NCI-H1694 treated with DMSO at 0.1 percent for 48 hours (cell line): ENCODE results near the gene ZNF638.
"Not testable (repeated sequence)": the region's sequence is repeated elsewhere in the genome, so short reads cannot be mapped to it uniquely, and the experiment has no call there.

ENCODE experiments used
- DNase-seq: peaks from one replicate; lab custom pipeline; 2025; lab: John Stamatoyannopoulos, UW

ZNF638 gene

DNA sequence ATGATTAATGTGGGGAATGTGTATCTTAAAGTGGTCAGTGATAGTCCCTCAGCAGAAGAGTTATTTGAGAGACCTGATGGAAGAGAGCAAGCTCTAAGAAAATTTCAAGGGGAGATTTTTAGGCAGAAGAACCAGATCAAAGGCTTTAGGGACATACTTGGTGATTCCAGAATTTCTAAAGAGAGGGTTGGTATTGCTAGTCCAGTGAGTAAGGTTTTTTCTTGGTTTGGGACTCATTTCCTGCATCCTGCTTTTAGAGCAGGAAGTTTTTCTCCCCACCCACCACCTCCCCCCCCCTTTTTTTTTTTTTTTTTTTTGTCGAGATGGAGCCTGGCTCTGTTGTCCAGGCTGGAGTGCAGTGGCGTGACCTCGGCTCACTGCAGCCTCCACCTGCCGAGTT is 79.1 kb downstream of the ZNF638 start:
- no peak for DNase-seq

DNA sequence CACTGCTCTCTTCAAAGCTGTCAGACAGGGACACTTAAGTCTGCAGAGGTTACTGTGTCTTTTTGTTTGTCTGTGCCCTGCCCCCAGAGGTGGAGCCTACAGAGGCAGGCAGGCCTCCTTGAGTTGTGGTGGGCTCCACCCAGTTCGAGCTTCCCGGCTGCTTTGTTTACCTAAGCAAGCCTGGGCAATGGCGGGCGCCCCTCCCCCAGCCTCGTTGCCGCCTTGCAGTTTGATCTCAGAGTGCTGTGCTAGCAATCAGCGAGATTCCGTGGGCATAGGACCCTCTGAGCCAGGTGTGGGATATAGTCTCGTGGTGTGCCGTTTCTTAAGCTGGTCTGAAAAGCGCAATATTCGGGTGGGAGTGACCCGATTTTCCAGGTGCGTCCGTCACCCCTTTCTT is 85.3 kb downstream of the ZNF638 start:
- DNase-seq, result not testable (repeated sequence)

DNA sequence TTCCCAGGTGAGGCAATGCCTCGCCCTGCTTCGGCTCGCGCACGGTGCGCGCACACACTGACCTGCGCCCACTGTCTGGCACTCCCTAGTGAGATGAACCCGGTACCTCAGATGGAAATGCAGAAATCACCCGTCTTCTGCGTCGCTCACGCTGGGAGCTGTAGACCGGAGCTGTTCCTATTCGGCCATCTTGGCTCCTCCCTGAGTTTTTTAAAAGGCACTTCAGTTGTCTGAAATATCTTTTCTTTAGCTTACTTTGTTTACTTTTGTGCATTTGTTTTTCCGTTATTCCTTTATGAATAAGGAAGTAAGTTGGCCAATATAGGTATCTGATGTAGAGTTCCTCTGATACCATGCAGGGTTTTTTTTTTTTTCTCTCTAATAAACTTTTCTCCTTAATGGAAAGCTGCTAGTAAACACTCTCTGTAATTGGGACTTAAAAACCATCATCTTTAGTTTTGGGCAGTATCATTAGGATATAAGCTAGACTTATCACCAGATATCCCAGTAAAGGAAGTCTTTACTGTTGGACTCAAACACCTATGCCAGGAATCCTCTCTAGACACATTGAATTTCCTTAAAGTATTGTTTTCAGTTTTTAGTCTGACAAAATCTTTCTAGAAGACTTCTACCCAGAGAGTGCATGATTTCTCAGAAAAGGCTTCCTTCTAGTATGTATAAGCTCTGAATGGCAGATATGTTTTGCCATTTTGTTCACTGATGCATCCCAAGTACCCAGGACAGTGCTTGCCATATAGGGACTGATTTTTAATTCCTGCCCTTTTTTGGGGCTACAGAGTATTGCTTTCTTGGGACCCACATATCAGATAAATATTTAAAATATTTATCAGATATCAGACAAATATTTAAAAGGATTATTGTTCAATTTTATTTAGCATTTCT is 86.0 kb downstream of the ZNF638 start:
- no peak for DNase-seq

DNA sequence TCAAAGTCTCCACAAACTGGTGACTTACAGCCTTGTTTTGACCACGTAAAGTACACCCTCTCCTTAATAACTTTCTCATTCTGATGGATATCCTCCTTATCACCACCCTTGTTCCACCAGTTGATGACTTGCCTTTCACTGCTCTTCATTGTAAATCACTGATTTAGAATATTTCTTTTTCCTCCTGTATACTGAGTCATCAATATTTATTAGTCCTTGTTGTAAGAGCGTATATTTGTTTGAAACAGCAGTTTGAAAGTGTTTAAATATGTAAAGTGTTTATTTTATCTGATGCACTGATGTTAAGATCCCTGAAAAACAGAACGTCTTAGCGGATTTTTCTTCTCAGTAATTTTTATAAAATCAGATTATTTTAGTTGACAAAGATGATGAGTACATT is 87.6 kb downstream of the ZNF638 start:
- DNase-seq, result no peak

DNA sequence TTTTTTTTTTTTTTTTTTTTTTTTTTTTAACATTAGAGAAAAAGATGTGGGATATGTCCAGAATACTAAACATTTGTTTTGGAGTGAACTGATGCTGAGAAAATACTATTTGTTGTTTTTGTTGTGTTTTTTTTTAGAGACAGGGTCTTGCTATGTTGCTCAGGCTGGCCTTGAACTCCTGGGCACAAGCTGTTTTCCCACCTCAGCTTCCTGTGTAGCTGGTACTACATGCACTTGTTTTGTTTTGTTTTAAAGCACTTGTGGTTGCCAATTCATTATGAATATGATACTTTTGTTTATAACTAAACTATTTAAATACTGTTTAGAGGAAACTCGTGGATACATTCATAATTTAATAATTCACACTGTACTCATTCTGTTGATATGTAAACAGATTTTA is 88.4 kb downstream of the ZNF638 start:
- no peak for DNase-seq

DNA sequence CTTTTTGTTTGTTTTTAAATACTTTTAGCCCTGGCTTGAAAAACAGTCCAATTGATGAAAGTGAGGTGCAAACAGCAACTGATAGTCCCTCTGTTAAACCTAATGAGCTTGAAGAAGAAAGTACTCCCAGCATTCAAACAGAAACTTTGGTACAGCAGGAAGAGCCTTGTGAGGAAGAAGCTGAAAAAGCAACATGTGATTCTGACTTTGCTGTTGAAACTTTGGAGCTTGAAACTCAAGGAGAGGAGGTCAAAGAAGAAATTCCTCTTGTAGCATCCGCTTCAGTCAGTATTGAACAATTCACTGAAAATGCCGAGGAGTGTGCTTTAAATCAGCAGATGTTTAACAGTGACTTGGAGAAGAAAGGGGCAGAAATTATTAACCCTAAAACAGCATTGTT is 91.2 kb downstream of the ZNF638 start:
- DNase-seq, result no peak

DNA sequence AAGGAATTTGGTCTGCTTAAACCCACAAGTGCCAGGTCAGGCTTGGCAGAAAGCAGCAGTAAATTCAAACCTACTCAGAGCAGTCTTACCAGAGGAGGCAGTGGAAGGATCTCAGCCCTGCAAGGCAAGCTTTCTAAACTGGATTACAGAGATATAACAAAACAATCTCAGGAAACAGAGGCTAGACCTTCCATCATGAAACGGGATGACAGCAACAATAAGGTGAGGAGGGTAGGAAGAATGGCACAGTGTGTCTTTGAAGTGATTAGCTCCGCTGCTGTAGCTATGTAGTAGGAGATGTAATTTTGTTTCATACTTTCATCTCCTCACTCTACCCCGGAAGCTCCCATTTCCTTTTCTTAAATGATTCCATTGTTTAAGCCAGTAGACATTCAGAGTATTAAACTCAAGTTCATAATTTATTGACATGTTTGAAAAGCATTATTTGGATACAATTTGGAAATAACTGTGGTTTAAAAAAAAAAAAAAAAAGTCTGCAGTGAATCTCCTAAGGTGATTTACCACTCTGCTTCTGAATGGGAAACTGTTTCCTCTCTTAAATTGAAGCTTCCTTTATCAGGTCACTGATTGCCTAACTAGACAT is 92.3 kb downstream of the ZNF638 start:
- no peak for DNase-seq

DNA sequence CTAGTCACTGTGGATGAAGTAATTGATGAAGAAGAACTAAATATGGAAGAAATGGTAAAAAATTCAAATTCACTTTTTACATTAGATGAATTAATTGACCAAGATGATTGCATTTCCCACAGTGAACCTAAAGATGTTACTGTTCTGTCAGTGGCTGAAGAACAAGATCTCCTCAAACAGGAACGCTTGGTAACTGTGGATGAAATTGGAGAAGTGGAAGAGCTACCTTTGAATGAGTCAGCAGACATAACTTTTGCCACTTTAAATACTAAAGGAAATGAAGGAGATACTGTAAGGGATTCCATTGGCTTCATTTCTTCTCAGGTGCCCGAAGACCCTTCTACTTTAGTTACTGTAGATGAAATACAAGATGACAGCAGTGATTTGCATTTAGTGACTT is 95.1 kb downstream of the ZNF638 start:
- DNase-seq, result no peak

DNA sequence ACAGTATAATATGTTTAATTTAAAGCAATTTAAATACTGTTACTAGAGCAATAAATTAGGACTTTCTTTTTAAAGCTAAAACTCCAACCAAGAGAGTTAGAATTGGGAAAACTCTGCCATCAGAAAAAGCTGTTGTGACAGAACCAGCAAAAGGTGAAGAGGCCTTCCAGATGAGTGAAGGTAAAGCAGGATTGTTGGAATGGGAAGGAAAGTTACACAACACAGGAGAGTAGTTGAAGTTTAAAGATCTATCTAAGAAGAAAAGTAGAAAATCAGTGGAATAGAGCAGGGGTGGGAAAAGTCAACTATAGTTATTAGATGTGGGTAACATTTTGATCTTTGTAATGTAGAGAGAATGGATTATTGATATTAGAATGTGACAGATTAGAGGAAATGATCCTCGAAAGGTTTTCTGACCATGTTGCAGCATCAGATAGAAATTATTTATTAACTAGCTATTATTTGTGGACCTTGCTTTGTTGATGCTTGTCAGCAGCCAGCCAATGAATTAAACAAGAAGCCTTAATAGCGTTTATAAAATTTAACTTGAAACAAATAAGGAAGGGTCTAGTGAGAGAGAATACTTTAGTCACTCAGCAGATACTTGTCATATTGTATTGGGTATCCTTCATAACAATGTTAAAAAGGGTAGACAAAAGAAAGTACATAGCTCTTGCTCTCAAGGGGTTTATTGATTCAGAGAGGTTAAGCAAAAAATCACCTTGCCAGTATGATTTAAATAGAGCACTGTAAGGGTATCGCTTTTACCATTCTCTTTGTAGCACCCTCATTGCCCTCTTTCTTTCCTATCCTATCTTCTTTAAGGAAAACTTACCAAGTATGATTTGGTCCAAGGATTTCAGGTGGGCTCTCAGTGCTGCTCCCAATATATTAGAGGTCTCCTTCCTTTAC is 97.1 kb downstream of the ZNF638 start:
- no peak for DNase-seq

DNA sequence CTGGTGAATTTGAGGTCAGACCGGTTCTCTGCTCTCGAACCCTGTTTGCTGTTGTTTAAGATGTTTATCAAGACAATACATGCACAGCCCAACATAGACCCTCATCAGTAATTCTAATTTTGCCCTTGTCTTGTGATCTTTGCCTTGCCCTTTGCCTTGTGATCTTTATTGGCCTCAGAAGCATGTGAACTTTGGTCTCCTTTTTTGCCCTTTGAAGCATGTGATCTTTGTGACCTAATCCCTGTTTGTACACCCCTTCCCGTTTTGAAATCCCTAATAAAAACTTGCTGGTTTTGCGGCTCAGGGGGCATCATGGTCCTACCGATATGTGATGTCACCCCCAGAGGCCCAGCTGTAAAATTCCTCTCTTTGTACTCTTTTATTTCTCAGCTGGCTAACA is 113.6 kb downstream of the ZNF638 start:
- DNase-seq, result not testable (repeated sequence)

DNA sequence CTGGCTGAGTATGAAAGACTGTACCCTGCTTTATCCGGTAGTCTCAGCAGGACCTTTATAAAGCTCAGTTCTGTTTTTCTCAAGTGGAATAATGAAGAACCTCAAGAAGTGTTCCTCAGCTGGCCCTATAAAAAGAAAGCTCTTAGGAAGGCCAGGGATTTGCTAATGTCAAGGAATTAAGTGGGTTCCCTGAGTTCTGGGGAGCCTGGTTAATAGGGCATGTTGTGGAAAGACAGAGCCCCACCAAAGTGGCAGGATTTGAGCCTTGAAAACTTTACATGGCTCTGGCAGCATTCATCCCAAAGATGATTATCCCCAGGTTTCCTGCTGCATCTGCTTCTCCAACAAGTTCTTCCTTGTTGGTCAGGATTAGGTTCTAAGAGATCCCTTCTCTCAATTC is 114.9 kb downstream of the ZNF638 start:
- no peak for DNase-seq

DNA sequence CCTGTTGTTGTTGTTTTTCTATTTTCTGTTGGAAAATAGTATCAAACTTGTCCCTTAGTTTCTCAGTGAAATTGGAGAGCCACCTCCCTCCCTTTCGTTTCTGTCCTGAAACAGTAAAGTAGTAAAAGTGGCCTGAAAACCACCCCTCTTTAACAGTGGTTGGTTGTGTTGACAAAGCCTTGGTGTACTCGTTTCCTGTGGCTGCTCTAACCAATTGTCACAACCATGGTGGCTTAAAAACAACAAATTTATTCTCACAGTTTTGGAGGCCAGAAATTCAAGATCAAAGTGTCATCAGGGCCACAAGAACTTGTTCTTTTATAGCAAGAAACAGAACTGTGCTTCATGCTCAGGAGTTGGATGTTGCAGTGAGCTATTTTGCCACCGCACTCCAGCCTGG is 117.8 kb downstream of the ZNF638 start:
- DNase-seq, result no peak

DNA sequence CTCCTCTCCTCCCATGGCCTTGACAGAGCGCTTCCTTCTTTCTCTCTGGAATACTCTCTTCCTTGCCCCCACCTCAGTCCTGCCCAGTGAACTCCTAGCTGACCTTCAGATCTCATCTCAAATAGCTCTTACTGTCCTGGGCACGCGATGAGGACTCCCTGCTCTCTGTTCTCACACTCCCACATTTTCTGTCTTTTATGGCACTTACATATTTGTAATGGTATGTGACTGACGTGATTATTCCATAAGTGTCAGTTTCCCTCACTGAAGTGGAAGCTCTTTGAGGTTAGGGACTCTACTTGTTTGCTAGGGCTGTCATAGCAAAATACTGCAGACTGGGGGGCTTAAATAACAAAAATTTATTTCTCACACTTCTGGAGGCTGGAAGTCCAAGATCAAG is 120.1 kb downstream of the ZNF638 start:
- no peak for DNase-seq

DNA sequence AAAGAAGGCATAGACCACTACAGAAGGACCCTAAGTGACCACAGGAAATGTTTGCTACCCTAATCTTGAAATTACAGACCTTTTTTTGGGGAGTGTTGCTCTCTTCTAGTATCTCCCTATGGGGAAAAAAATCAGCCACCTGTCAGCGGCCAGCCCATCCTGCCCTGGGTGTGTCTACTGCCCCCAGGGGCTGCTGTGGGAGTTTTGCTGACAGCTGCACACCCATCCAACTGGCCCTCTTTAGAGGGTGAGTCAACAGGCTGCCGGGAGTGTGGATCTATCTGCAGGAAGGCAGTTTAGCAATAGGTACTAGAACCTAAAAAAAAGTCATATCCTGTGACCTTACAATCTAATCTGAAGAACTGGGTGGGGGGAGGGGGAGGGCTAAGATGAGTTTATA is 121.0 kb downstream of the ZNF638 start:
- peak; percentile 24 for DNase-seq

DNA sequence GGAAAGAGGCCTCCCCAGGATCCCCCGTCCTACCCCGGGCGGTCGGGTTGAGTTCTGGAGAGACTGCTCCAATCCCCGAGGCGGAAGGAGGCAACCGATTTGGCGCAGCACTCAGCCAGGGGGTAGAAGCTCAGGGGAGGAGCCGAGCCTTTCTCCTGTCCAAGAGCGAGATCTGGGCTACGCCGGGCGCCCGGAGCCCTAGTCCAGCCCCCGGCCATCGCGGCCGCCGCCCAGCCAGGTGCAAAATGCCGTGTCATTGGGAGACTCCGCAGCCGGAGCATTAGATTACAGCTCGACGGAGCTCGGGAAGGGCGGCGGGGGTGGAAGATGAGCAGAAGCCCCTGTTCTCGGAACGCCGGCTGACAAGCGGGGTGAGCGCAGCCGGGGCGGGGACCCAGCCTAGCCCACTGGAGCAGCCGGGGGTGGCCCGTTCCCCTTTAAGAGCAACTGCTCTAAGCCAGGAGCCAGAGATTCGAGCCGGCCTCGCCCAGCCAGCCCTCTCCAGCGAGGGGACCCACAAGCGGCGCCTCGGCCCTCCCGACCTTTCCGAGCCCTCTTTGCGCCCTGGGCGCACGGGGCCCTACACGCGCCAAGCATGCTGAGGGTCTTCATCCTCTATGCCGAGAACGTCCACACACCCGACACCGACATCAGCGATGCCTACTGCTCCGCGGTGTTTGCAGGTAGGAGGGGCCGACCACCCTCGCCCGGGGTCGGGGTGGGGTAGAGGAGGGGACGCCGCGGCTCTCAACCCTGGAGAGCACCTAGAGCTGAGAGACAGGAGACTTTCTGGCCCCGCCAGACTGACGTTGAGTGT is 122.0 kb downstream of the ZNF638 start, which contains the start of gene DYSF:
Gene DYSF (plus strand): TSS at position 158 of the 817 bp plus-strand sequence.
- DNase-seq, result no peak

DNA sequence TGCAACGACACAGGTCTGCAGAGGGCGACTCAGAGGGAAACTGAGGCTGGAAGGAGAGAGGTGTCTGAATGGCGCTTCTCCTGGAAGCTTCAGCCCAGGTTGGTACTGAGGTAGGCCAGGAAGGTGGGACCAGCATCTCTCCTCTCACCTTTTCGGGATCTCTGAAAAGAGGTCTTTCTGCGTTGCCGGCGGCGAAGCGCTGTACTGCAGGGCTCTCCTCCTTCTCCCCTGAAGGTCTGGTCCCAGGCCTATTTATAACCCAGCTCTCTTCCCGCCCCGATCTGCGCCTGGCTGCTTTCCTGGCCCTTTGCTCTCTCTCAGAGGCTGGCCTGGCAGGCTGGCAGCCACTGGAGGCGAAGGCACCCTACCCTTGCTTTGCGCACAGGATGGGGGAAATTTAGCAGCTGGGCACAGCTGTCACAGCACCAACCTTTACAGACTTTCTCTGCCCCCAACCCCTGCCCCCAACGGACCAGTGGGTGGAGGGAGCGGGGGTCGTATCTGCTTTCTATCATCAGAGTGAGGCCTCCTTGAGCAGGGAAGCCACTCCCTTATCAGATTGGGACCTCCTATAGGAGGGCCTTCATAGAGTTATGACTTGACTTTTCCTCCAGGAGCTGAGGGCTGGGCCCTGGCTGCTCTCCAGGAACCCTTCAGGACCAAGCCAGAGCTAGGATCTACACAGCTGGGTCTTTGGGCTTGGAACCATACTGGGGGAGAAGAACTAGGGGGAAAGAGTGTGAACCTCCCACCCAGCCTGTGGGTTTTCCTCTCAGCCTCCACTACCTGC is 122.8 kb downstream of the ZNF638 start:
- DNase-seq, result no peak

DNA sequence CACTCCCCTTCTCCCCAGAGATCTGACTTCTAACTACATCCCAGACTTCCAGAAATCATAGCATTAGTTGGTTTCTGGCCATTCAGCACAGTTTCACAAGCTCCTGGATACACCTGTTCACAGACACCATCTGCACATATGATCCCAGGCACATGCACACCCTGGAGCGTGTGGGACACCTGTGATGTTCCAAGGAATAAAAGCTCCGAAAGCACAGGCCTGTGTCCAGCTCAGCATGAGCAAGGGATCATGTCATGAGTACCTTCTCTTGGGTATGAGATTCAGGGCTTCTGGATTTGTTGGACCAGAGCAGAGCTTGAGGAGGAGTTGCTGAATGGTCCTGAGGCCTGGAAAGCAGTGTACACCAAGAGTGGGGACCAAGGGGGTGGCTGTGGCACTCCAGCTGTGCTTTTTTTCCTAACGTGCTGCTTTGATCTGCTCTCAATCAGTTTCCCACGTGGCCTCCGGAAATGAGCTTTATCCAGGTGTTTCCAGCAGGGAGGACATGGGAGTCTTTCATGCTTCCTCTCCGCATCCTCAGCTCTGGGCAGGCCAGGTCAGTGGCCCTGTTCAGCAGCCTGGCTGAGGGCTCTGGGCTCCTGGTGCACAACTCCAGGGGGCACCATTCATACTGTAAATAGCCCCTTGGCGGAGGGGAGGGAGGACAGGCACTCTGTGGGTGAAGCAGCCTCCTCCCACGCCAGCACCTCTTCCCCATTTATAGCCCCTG is 123.6 kb downstream of the ZNF638 start:
- no peak for DNase-seq

DNA sequence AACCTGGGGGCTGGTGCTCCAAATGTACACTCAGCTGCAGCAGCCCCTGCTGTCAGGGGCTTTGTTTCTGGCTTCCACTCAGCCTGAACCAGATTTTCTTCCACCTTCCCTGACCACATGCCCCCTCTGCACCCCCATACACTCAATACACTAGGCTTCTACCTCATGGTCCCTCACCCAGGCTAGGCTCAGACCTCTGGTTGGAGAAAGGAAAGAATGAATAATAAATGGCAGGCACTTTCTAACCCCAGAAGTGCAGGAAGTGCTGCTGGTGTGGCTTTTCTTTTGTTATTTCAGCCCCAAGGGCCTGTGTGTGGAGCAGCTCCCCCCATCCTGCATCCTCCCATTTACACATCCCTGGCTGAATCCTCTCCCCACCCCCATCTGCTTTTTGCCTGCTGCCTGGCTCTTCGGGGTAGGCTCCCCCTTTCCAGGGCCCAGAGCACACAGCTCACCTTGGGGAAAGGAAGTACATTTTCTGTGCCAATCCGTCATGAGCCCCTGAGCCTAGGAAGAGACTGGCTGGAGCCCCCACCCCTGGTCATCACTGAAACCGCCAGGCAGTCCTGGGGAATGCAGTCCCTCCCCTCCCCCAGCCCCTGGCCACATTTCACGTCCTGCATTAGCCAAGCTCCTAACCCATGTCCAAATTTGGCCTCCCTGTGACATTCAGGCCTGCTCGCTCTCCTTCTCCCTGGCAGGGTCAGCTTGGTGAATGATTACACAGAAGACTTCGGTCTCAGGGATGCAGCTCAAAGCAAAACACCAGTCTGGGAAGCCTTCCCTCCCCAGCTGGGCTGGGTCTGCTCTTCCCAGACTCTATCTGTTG is 124.4 kb downstream of the ZNF638 start:
- DNase-seq, result no peak

DNA sequence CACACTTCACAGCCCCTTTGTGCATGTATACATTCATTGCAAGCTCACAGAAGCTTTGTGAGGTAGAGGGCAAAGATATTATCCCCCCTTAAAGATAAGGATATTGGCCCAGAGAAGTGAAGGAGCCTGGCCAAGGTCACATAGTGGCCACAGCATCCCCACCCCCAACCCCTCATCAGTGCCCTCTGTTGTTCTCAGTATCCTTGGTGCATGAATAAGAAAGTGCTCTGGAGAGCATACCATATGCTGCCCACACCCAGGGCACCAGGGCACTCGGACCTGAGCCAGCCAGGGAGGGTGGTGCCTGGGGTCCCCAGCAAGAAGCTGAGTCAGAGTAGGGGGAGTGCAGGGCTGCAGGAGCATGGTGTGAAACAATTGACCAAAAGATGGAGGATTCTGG is 125.0 kb downstream of the ZNF638 start:
- no peak for DNase-seq
